ENCODE measurements around the gene ZNF718. TPM values are rescaled to one million over a fixed set of nuclear protein-coding genes. Genes with fewer than 3 reads are reported as not detected.

The ZNF718 gene
- polyA plus RNA-seq, 1 donor from 2014 or later: 11.4 TPM

DNA sequence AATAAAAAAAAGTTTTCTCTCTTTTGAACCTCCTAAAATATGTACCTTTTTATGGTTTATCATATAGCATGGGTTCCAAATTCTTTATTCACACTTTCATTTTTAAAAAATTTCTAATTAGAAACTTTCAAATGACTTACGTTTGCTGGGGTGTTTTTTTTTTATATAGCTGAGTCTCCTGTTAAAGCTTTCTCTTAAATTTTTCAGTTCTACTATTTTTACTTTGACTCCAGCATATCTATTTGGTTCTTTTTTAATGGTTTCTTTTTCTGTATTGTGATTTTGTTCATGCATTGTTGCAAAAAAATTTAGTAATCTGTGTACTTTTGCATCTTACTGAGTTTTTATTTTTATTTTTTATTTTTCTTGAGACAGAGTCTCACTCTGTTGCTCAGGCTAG, 22.3 kb downstream of the ZNF718 start:
- no peaks in the 10 kb centered on the region for H4K20me1 ChIP-seq (ENCODE audit: insufficient read depth)
- H3K36me3 ChIP-seq (ENCODE audit: insufficient read depth, low read length): peaks cover 12% of the 10 kb centered on the region
- no peaks in the 10 kb centered on the region for H3K27me3 ChIP-seq (ENCODE audit: insufficient read depth, low read depth, low read length)
- TF ChIP-seq MXI1 (conservative IDR thresholded peaks at IDR 0.05; ENCODE audit: poor library complexity, severe bottlenecking): no peak
- no peak for TF ChIP-seq POLR2AphosphoS5 (IDR thresholded peaks at IDR 0.05)
- no peak for TF ChIP-seq EP300 (conservative IDR thresholded peaks at IDR 0.05; ENCODE audit: poor library complexity, severe bottlenecking)
- no peak for TF ChIP-seq EZH2 (IDR thresholded peaks at IDR 0.05; ENCODE audit: borderline replicate concordance, insufficient read depth, low read length, poor library complexity, severe bottlenecking)
- no peak for TF ChIP-seq REST (IDR thresholded peaks at IDR 0.05; ENCODE audit: borderline replicate concordance)
- no peak for TF ChIP-seq RAD21 (conservative IDR thresholded peaks at IDR 0.05)
- TF ChIP-seq TAF1 (IDR thresholded peaks at IDR 0.05; ENCODE audit: low read depth): no peak
- no peak for TF ChIP-seq SMC3 (conservative IDR thresholded peaks at IDR 0.05; ENCODE audit: poor library complexity)
- TF ChIP-seq, protein P1, sequence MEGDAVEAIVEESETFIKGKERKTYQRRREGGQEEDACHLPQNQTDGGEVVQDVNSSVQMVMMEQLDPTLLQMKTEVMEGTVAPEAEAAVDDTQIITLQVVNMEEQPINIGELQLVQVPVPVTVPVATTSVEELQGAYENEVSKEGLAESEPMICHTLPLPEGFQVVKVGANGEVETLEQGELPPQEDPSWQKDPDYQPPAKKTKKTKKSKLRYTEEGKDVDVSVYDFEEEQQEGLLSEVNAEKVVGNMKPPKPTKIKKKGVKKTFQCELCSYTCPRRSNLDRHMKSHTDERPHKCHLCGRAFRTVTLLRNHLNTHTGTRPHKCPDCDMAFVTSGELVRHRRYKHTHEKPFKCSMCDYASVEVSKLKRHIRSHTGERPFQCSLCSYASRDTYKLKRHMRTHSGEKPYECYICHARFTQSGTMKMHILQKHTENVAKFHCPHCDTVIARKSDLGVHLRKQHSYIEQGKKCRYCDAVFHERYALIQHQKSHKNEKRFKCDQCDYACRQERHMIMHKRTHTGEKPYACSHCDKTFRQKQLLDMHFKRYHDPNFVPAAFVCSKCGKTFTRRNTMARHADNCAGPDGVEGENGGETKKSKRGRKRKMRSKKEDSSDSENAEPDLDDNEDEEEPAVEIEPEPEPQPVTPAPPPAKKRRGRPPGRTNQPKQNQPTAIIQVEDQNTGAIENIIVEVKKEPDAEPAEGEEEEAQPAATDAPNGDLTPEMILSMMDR (IDR thresholded peaks at IDR 0.05; ENCODE audit: poor library complexity, severe bottlenecking): no peak
- H3K27ac ChIP-seq (ENCODE audit: low read length): no peak overlapping the region
- H3K4me2 ChIP-seq (ENCODE audit: low read length): no peak overlapping the region
- peaks cover 15% of the 10 kb centered on the region for H3K79me2 ChIP-seq (replicated peaks; ENCODE audit: insufficient read depth, low read length)
- H3K9me2 ChIP-seq (ENCODE audit: insufficient read depth, low read length): no peaks in the 10 kb centered on the region
- no peak overlapping the region for H3K9ac ChIP-seq (ENCODE audit: low read length)
- H3F3A ChIP-seq (ENCODE audit: insufficient read depth, low read length, poor library complexity, severe bottlenecking): no peaks in the 10 kb centered on the region
- no peak overlapping the region for H3K4me3 ChIP-seq (ENCODE audit: low read length)
- H2AFZ ChIP-seq (ENCODE audit: low read depth, low read length): no peak overlapping the region
- peaks cover 22% of the 10 kb centered on the region for H3K9me3 ChIP-seq (ENCODE audit: low read length)

DNA sequence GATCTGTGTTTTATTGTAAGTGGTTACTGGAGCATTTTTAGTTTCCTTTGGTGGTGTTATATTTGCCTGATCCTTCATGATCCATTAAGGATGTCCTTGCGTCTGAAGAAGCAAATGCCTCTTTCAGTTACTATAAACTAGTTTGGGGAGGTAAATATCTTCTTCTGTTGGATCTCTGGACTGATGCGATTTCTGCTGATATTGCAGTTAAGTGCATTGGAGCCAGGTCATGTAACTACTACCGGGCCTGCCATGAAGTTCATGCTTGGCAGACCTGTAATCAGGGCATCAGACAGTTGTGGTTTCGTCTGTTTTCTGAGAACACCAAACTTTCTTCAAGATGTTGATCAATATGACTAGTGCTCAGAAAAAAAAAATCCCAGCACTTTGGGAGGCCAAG, 22.9 kb downstream of the ZNF718 start:
- H3K9me2 ChIP-seq (ENCODE audit: insufficient read depth, low read length): no peaks in the 10 kb centered on the region
- H3K4me3 ChIP-seq (ENCODE audit: low read length): no peak overlapping the region
- H3K9ac ChIP-seq (ENCODE audit: low read length): no peak overlapping the region
- H3K27ac ChIP-seq (ENCODE audit: low read length): no peak overlapping the region
- no peaks in the 10 kb centered on the region for H3F3A ChIP-seq (ENCODE audit: insufficient read depth, low read length, poor library complexity, severe bottlenecking)
- no peak overlapping the region for H2AFZ ChIP-seq (ENCODE audit: low read depth, low read length)
- TF ChIP-seq EZH2 (IDR thresholded peaks at IDR 0.05; ENCODE audit: borderline replicate concordance, insufficient read depth, low read length, poor library complexity, severe bottlenecking) (no peak), EP300 (conservative IDR thresholded peaks at IDR 0.05; ENCODE audit: poor library complexity, severe bottlenecking) (no peak), MXI1 (conservative IDR thresholded peaks at IDR 0.05; ENCODE audit: poor library complexity, severe bottlenecking) (no peak), TAF1 (IDR thresholded peaks at IDR 0.05; ENCODE audit: low read depth) (no peak), SMC3 (conservative IDR thresholded peaks at IDR 0.05; ENCODE audit: poor library complexity) (no peak), RAD21 (conservative IDR thresholded peaks at IDR 0.05) (no peak), POLR2AphosphoS5 (IDR thresholded peaks at IDR 0.05) (no peak), REST (IDR thresholded peaks at IDR 0.05; ENCODE audit: borderline replicate concordance) (no peak)
- TF ChIP-seq, protein P1 (IDR thresholded peaks at IDR 0.05; ENCODE audit: poor library complexity, severe bottlenecking): no peak
- peaks cover 15% of the 10 kb centered on the region for H3K79me2 ChIP-seq (replicated peaks; ENCODE audit: insufficient read depth, low read length)
- peaks cover 12% of the 10 kb centered on the region for H3K36me3 ChIP-seq (ENCODE audit: insufficient read depth, low read length)
- H3K4me2 ChIP-seq (ENCODE audit: low read length): no peak overlapping the region
- peaks cover 22% of the 10 kb centered on the region for H3K9me3 ChIP-seq (ENCODE audit: low read length)
- H3K27me3 ChIP-seq (ENCODE audit: insufficient read depth, low read depth, low read length): no peaks in the 10 kb centered on the region
- H4K20me1 ChIP-seq (ENCODE audit: insufficient read depth): no peaks in the 10 kb centered on the region
